PC-9 (cell line): Measurements from ENCODE around the gene HBA1.

Source experiments
- EZH2 ChIP-seq: fragments of 200-600 bp; sonication (generic); IDR thresholded peaks from 2 replicates; pipeline ENCODE4 v1.8.0; 2017; ENCODE audit warnings: antibody characterized with exemption, low read depth
- TF ChIP-seq, protein P1 (sequence below): fragments of 200-600 bp; sonication (generic); conservative IDR thresholded peaks from 2 replicates; pipeline ENCODE4 v1.6.1; 2017; ENCODE audit warnings: mixed run types, antibody characterized with exemption, mild to moderate bottlenecking, moderate library complexity

DNA sequence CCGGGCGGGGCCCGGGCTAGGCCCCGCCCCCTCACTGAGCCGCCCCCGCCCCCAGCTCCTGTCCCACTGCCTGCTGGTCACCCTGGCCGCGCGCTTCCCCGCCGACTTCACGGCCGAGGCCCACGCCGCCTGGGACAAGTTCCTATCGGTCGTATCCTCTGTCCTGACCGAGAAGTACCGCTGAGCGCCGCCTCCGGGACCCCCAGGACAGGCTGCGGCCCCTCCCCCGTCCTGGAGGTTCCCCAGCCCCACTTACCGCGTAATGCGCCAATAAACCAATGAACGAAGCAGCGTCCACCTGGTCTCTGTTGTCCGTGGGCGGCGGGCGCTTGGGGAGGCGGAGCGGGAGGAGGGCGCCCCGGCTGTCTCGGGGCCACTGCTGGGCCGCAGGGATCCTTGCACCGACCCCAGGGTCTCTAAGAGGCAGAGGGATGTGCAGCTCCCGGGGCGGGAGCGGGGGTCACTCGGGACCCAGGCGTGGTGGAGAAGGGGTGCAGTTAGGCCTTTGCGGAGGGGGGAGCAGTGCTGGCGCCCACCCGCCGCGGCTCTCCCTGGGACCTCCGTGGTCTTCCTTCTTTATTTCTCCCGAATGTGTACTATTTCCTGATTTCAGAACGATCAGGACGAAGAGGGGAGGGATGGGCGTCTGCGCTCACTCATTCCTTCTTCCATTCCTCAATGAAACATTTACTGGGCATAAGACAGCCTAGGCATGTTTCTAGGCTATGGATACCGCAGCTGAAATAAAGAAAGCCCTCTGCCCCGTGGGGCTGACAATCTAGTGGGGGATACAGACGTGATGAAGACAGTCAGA is 22.1 kb upstream of the HBA1 start:
- TF ChIP-seq, protein P1, sequence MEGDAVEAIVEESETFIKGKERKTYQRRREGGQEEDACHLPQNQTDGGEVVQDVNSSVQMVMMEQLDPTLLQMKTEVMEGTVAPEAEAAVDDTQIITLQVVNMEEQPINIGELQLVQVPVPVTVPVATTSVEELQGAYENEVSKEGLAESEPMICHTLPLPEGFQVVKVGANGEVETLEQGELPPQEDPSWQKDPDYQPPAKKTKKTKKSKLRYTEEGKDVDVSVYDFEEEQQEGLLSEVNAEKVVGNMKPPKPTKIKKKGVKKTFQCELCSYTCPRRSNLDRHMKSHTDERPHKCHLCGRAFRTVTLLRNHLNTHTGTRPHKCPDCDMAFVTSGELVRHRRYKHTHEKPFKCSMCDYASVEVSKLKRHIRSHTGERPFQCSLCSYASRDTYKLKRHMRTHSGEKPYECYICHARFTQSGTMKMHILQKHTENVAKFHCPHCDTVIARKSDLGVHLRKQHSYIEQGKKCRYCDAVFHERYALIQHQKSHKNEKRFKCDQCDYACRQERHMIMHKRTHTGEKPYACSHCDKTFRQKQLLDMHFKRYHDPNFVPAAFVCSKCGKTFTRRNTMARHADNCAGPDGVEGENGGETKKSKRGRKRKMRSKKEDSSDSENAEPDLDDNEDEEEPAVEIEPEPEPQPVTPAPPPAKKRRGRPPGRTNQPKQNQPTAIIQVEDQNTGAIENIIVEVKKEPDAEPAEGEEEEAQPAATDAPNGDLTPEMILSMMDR = no peak
- no peak for TF ChIP-seq EZH2
